Stimulated activated effector memory CD8-positive, alpha-beta T cell treated with anti-CD3 and anti-CD28 coated beads, Interleukin-12 subunit alpha, Interleukin-12 subunit beta, amount 100 ng/mL, for 72 hours (primary cell): ENCODE results near the gene TACR1.
"Not testable (repeated sequence)": the region's sequence is repeated elsewhere in the genome, so short reads cannot be mapped to it uniquely, and the experiment has no call there.

Source experiments
- ATAC-seq: fragments of 150-1000 bp; cut with Tn5 transposase; 2 replicates; pipeline ENCODE4 v1.10.0; 2021
- DNase-seq, 2 donors: peaks; one replicate each; pipeline ENCODE4 v3.0.0; 2021 to 2022; ENCODE audit warnings: low spot score in 2 of 2
- H3K27ac Mint-ChIP-seq: one replicate; pipeline ENCODE4 v1.8.0; 2022; ENCODE audit warnings: mild to moderate bottlenecking, mixed read lengths
- H3K36me3 Mint-ChIP-seq: one replicate; pipeline ENCODE4 v1.8.0; 2022; ENCODE audit warnings: mild to moderate bottlenecking, mixed read lengths
- H3K4me1 Mint-ChIP-seq: one replicate; pipeline ENCODE4 v1.8.0; 2022; ENCODE audit warnings: mixed read lengths
- H3K4me3 Mint-ChIP-seq: one replicate; pipeline ENCODE4 v1.8.0; 2022; ENCODE audit warnings: mild to moderate bottlenecking, mixed read lengths
- H3K9me3 Mint-ChIP-seq: one replicate; pipeline ENCODE4 v1.8.0; 2022; ENCODE audit warnings: mixed read lengths

TACR1 gene

GRCh38 chr2:75064691-75065396 is 134.5 kb downstream of the TACR1 start:
- H3K9me3 Mint-ChIP-seq = no peaks in the 10 kb centered on the region
- H3K27ac Mint-ChIP-seq = peak overlapping the region; percentile 9
- H3K36me3 Mint-ChIP-seq = no peaks in the 10 kb centered on the region
- peak; percentile 46 for ATAC-seq
- peaks cover 15% of the 10 kb centered on the region for H3K4me1 Mint-ChIP-seq
- no peak overlapping the region for H3K4me3 Mint-ChIP-seq
- peak; percentile 32 to 70 for DNase-seq

- no peak for ATAC-seq
Observed at GRCh38 chr2:75063906-75064305, 135.4 kb downstream of the TACR1 start.

GRCh38 chr2:75058427-75058826 is 140.9 kb downstream of the TACR1 start:
- DNase-seq (no peak), ATAC-seq (no peak)
- Mint-ChIP-seq H3K36me3 (no peaks in the 10 kb centered on the region), H3K9me3 (no peaks in the 10 kb centered on the region), H3K27ac (peak overlapping the region; percentile 23), H3K4me1 (no peaks in the 10 kb centered on the region), H3K4me3 (no peak overlapping the region)

More at GRCh38 chr2:75063906-75064305, 135.4 kb downstream of the TACR1 start:
- Mint-ChIP-seq H3K4me1 (peaks cover 15% of the 10 kb centered on the region), H3K27ac (peak overlapping the region; percentile 9), H3K4me3 (no peak overlapping the region), H3K36me3 (no peaks in the 10 kb centered on the region), H3K9me3 (no peaks in the 10 kb centered on the region)
- DNase-seq = no peak

DNA sequence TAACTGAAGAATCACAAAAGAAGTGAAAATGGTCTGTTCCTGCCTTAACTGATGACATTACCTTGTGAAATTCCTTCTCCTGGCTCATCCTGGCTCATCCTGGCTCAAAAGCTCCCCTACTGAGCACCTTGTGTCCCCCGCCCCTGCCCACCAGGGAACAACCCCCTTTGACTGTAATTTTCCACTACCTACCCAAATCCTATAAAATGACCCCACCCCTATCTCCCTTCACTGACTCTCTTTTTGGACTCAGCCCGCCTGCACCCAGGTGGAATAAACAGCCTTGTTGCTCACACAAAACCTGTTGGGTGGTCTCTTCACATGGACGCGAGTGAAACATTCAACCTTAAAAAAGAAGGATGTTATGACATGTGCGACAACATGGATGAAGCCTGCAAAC is 142.2 kb downstream of the TACR1 start:
- H3K9me3 Mint-ChIP-seq, H3K36me3 Mint-ChIP-seq, ATAC-seq, H3K4me1 Mint-ChIP-seq, H3K4me3 Mint-ChIP-seq, H3K27ac Mint-ChIP-seq, DNase-seq: not testable (repeated sequence)

DNA sequence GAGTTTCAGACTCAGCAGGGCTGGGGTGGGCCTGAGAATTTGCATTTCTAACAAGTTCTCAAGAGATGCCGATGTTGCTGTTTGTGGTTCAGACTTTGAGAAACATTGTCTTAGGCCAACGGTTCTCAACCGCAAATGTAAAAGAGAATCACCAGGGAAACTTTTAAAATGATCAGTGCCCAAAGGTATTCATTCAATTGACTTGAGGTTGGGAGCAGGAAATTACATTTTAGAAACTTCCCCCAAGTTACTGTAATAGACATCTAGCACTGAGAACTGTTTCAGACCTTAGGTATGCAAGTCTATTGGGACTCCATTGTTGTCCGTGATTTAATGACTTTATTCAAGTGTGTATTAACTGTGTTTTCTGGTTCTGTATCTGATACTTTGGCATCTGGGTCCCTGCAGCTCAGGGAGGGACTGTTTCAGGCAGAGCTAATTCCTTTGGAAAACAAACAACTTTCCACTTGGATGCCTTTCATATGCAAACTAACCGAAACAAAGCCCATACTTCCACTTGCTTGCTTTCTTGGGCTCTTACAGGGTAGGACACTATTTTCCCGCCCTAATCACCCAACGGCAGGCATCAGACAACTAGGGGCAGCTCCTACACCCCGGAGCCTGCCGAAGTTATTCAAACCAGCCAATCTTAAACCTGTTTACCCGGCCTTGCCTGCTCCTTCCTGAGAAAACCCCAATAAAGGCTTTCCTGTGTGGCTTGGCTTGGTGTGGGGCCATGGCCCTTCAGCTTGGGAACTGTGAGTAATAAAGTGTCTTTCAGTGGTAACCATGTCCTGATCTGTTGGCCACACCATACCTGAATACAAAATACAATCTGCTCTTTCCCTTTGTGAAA is 143.3 kb downstream of the TACR1 start:
- DNase-seq = no peak
- ATAC-seq = peak; percentile 54
- Mint-ChIP-seq H3K4me1 (no peaks in the 10 kb centered on the region), H3K9me3 (no peaks in the 10 kb centered on the region), H3K4me3 (no peak overlapping the region), H3K36me3 (no peaks in the 10 kb centered on the region), H3K27ac (no peak overlapping the region)

DNA sequence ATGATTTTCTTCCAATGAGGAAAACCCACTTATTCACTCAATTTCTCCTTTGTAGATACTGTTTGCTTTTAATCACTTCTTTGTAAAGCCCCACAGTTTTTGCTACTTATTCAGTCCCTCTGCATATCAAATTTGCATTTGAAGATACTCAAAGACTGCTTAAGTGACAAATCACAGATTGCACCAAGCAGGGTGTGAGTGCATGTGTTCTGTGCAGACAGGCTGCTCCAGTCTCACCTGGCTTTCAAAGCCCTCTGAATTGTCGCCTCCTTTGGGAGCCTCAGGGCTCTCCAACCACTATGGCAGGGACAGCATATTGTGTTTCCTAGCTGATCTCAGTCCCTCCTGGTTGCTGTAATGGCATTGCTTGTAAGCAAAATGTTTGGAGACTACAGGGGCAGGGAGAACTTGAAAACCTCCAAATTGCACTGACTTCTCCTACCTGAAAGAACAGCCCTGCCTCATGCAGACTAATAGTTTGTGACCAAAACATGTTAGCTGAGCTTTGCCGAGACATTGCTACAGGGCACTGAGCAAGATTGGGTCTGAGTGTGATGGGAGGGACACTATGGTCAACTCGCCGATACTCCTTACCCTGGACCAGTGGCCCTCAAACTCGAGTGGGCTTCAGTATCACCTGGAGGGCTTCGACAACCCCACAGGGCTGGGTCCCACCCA is 144.0 kb downstream of the TACR1 start:
- ATAC-seq (no peak), DNase-seq (no peak)
- Mint-ChIP-seq H3K27ac (no peak overlapping the region), H3K4me3 (no peak overlapping the region), H3K4me1 (no peaks in the 10 kb centered on the region), H3K36me3 (no peaks in the 10 kb centered on the region), H3K9me3 (no peaks in the 10 kb centered on the region)

- Mint-ChIP-seq H3K27ac (no peak overlapping the region), H3K36me3 (no peaks in the 10 kb centered on the region), H3K4me3 (no peak overlapping the region), H3K9me3 (no peaks in the 10 kb centered on the region), H3K4me1 (no peaks in the 10 kb centered on the region)
- ATAC-seq = no peak
- DNase-seq = no peak
Observed at GRCh38 chr2:75054296-75054695, 145.0 kb downstream of the TACR1 start.

- ATAC-seq = peak; percentile 66
- Mint-ChIP-seq H3K27ac (no peak overlapping the region), H3K9me3 (no peaks in the 10 kb centered on the region), H3K4me3 (no peak overlapping the region), H3K36me3 (no peaks in the 10 kb centered on the region), H3K4me1 (no peaks in the 10 kb centered on the region)
- no peak for DNase-seq
Observed at GRCh38 chr2:75053484-75054112, 145.7 kb downstream of the TACR1 start.

DNA sequence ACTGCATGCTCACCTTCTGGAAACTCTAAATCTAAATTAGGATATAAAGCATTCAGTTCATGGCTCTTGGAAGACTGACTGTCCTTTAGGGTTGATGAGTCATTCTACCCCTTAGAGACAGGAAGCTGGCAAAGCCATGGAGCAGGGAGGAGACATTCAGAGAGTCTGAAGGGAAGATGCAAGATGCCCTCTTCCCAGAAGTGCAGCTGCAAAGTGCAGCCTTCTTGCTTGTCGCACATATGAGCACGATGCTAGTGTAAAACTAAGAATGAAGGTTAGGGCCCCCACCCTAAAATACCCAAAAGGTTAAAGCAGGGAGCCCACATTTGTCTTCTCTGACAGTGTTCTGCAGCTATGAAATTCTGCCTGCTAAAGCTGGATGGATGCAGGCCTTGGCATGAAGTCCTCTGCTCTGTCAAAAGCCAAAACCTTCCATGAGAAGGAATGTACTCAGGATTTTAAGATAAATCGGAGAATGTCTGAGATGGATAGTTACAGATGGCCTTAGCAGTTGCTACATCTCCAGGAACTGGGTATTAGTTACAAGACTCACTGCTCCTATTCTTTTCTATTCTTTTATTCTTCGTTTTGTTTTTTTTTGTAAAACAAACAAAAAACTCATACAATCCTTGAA is 151.2 kb downstream of the TACR1 start:
- DNase-seq (no peak), ATAC-seq (no peak)
- no peak overlapping the region for H3K4me3 Mint-ChIP-seq
- H3K4me1 Mint-ChIP-seq = no peaks in the 10 kb centered on the region
- no peak overlapping the region for H3K27ac Mint-ChIP-seq
- no peaks in the 10 kb centered on the region for H3K9me3 Mint-ChIP-seq
- H3K36me3 Mint-ChIP-seq = no peaks in the 10 kb centered on the region

DNA sequence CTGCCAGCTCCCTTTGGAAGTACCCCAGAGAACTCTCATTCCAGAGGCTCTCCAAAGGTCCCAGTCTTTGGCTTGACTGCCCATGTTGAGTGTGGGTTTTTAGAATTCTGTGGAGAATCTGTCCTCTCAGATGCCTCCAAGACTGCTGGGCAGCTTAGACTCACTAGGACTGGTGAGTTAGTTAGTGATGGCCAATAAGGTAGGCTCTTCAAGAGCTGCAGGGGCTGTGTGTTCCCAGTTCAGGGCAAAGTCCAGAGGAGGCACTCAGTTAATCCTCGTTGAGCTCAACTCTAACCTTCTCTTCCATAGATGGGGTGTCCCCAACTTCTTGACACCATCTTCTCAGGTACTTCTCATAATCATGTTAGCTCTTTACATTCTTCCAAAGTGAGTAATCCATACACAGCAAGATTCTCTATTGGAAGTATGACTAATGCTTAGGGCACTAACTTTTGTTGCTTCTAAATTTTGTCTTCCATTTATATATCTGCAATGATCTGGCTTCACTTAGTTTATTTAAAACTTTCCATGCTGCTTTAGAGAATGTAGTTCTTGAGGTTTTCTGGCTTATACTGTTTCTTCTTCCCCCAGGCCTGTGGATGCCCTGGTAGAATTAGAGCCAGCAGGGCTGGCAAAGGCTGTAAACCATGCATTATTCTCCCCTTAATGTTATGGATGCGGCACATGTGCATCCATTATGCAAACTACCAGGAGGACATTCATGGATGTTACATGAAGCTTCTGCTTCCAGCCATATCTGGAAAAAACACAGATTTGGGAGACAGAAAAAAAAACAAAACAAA is 151.9 kb downstream of the TACR1 start:
- ATAC-seq = no peak
- DNase-seq = no peak
- Mint-ChIP-seq H3K9me3 (no peaks in the 10 kb centered on the region), H3K4me1 (no peaks in the 10 kb centered on the region), H3K4me3 (no peak overlapping the region), H3K27ac (no peak overlapping the region), H3K36me3 (no peaks in the 10 kb centered on the region)

- Mint-ChIP-seq H3K9me3 (no peaks in the 10 kb centered on the region), H3K4me3 (no peak overlapping the region), H3K36me3 (no peaks in the 10 kb centered on the region), H3K4me1 (no peaks in the 10 kb centered on the region), H3K27ac (peak overlapping the region; percentile 2)
- DNase-seq (no peak), ATAC-seq (no peak)
Observed at GRCh38 chr2:75045526-75046050, 153.7 kb downstream of the TACR1 start.

DNA sequence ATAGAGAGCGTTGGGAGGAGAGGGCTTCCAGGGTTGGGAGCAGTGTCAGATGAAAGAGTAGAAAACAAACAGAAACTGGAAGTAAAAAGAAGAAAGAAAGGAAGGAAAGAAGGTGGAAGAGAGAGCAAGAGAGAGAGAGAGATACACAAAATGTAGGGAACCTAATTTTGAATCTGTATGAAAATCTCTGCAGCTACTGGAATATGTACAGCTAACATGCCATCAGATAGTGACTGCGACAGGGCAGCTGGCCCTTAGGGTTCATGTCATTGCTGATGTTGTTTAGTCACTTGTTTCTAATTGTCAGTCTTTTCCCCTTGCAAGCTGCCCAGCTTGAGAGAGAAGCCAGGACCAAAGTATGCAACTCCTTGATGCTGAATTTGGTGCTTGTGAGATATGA is 155.0 kb downstream of the TACR1 start:
- Mint-ChIP-seq H3K27ac (no peak overlapping the region), H3K4me1 (no peaks in the 10 kb centered on the region), H3K9me3 (no peaks in the 10 kb centered on the region), H3K4me3 (no peak overlapping the region), H3K36me3 (no peaks in the 10 kb centered on the region)
- DNase-seq = no peak
- no peak for ATAC-seq

DNA sequence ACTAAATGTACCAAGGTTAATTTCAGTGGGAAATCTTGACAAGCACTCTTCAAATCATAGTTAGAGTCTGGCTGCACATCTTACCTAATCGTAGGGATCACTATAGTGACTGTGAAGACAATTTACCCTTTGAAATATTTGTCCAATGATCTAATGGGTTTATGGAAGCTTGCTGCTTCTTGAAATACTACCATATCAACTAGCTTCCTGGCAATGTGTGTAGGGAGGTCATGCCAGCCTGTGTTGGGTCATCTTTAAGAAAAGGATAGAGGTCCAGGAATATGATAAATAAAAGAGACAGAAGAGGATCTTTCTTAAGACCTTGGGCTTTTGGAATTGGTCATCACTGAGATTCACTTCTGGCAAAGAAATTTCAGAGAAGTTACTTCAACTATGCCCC is 156.5 kb downstream of the TACR1 start:
- H3K36me3 Mint-ChIP-seq = no peaks in the 10 kb centered on the region
- H3K4me3 Mint-ChIP-seq = no peak overlapping the region
- H3K27ac Mint-ChIP-seq = no peak overlapping the region
- DNase-seq (no peak), ATAC-seq (no peak)
- H3K4me1 Mint-ChIP-seq = no peaks in the 10 kb centered on the region
- no peaks in the 10 kb centered on the region for H3K9me3 Mint-ChIP-seq
